H1 (cell line): ENCODE measurements around the gene LAD1. TPM values are rescaled to one million over a fixed set of nuclear protein-coding genes. Genes with fewer than 3 reads are reported as not detected.

ENCODE experiments used
- ASH2L ChIP-seq: fragments of 200-600, 300-600 bp; sonication (generic); IDR thresholded peaks from one replicate; pipeline ENCODE4 v1.7.1; 2017; ENCODE audit warnings: low read length
- ATF3 ChIP-seq: IDR thresholded peaks from 2 replicates; pipeline ENCODE4 v1.6.1; 2011; ENCODE audit warnings: low read depth, mild to moderate bottlenecking, low read length; ENCODE audit not compliant: insufficient read depth
- BCL11A ChIP-seq, 2 experiments: IDR thresholded peaks; one replicate each; pipeline ENCODE4 v1.6.1; 2011; ENCODE audit warnings: low read depth in 2 of 2, low read length in 2 of 2, mild to moderate bottlenecking in 2 of 2
- CHD1 ChIP-seq: IDR thresholded peaks from 2 replicates; pipeline ENCODE4 v1.6.1; 2012; ENCODE audit warnings: low read depth, low read length, improper control_type of control experiment
- CHD7 ChIP-seq: fragments of 300-600 bp; sonication (generic); IDR thresholded peaks from 2 replicates; pipeline ENCODE4 v1.7.1; 2012; ENCODE audit warnings: low read length, moderate library complexity, mild to moderate bottlenecking, inconsistent platforms; ENCODE audit not compliant: insufficient replicate concordance
- GABPA ChIP-seq: IDR thresholded peaks from 2 replicates; pipeline ENCODE4 v1.6.1; 2011; ENCODE audit warnings: mild to moderate bottlenecking, low read length, moderate library complexity, borderline replicate concordance; ENCODE audit not compliant: insufficient read depth
- HDAC2 ChIP-seq, 2 experiments: fragments of 300-600 bp in 1 of 2; sonication (generic) in 1 of 2; IDR thresholded peaks; 2 replicates each; pipeline ENCODE4 v1.6.1; 2011 to 2012; ENCODE audit warnings: low read depth in 2 of 2, low read length in 2 of 2, mild to moderate bottlenecking in 2 of 2, moderate library complexity in 2 of 2, borderline replicate concordance in 1 of 2, inconsistent platforms in 1 of 2
- KDM4A ChIP-seq: IDR thresholded peaks from one replicate; pipeline ENCODE4 v1.7.1; 2012; ENCODE audit warnings: low read depth, mild to moderate bottlenecking, moderate library complexity, low read length, inconsistent platforms; ENCODE audit not compliant: severe bottlenecking
- SAP30 ChIP-seq: fragments of 300-600 bp; sonication (generic); IDR thresholded peaks from 2 replicates; pipeline ENCODE4 v1.7.1; 2012; ENCODE audit warnings: low read length, moderate library complexity, mild to moderate bottlenecking, inconsistent platforms; ENCODE audit not compliant: insufficient read depth, insufficient replicate concordance
- polyA plus RNA-seq, 7 experiments: library from polyadenylated mRNA; depleted of rRNA in 3 of 7; stranded (reverse) in 5 of 7; unstranded in 2 of 7; fragments of >200 nt in 5 of 7; fragments of 200-250 nt in 2 of 7; gene quantifications; 1 replicate in 5 of 7; 2 replicates in 1 of 7; 4 replicates in 1 of 7; pipeline versions ENCODE4 v1.2.1 to v1.2.3, GENCODE V29; 2011 to 2013; ENCODE audit warnings: missing spikeins in 2 of 7, mixed read lengths in 2 of 7
- total RNA-seq: library from RNA; stranded (reverse); fragmentation: NEBNext Ultra II Directional; extraction: Animal tissue kit (Norgen Biotek cat#: 25700); gene quantifications from 2 replicates; pipeline ENCODE4 v1.2.1, GENCODE V29; 2021

LAD1 gene
- total and polyA plus RNA-seq, 2 of the 8 experiments (the other 6 are each of a cell fraction or from before 2014, with no cell fraction given): 9.3 to 32.8 TPM

- TF ChIP-seq SAP30 (no peak), ATF3 (no peak), BCL11A (IDR thresholded peaks at IDR 0.05; ENCODE audit: low read depth in 2 of 2, low read length in 2 of 2) (no peak), CHD7 (no peak), ASH2L (no peak), KDM4A (no peak), GABPA (no peak), HDAC2 (IDR thresholded peaks at IDR 0.05; ENCODE audit: borderline replicate concordance in 1 of 2, low read depth in 2 of 2, low read length in 2 of 2) (no peak), CHD1 (no peak)
Observed at GRCh38 chr1:201404722-201405483, 5.8 kb upstream of the LAD1 start (continued).
